CD4-positive, alpha-beta T cell treated with Interleukin-10 for 1 hour (primary cell): Measurements from ENCODE around the gene RBM25.

Source experiments
- DNase-seq: peaks from one replicate; pipeline ENCODE4 v3.0.0-alpha.2; 2020

Gene RBM25

DNA sequence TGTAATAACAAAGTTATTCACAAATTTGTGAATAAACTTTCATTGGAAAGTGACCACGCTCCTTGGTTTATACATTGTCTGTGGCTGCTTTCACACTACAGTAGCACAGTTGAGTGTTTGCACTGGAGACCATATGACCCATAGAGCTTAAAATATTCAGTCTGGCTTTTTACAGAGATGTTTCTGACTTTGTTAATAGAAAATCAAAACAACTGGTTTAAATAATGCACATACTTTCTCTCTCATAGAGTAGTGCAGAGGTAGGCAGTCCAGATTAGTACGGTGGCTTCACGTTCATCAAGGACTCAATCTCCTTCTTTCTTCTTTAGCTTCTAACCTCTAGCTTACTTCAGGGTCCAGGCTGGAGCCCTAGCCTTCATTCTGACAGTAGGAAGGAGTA, 114.2 kb downstream of the RBM25 start:
- no peak for DNase-seq

GRCh38 chr14:73173092-73173735, 114.9 kb downstream of the RBM25 start:
- peak; percentile 34 for DNase-seq
